ENCODE results near the gene NT5C3B.
A peak's percentile ranks its signal among the peaks of the same experiment; 100 is the strongest.

Gene NT5C3B

GRCh38 chr17:41792845-41793783 lies 42.9 kb downstream of the NT5C3B start:
- H3K9me3 ChIP-seq (ENCODE audit: control insufficient read depth, insufficient read depth, low read depth, low read length), result no peaks in the 10 kb centered on the region
- peak overlapping the region; percentile 62; the same call in 1 of the 2 replicates for H3K27ac ChIP-seq (ENCODE audit: low read depth, low read length)
- H3K27me3 ChIP-seq (ENCODE audit: control insufficient read depth, insufficient read depth, low read length), result peaks cover 53% of the 10 kb centered on the region
- H3K4me1 ChIP-seq (ENCODE audit: control insufficient read depth, insufficient read depth, low read length), result peaks cover 22% of the 10 kb centered on the region
- no peaks in the 10 kb centered on the region for H3K36me3 ChIP-seq (ENCODE audit: control insufficient read depth, insufficient read depth, low read length)
- H3K9ac ChIP-seq (ENCODE audit: low read length), result peak overlapping the region; percentile 86
- H3K4me3 ChIP-seq (ENCODE audit: low read depth, low read length), result peak overlapping the region; percentile 53

GRCh38 chr17:41787021-41787418 lies 49.0 kb downstream of the NT5C3B start:
- H3K9me3 ChIP-seq (ENCODE audit: control insufficient read depth, insufficient read depth, low read depth, low read length), result no peaks in the 10 kb centered on the region
- H3K4me3 ChIP-seq (ENCODE audit: low read depth, low read length), result no peak overlapping the region
- peaks cover 19% of the 10 kb centered on the region for H3K27me3 ChIP-seq (ENCODE audit: control insufficient read depth, insufficient read depth, low read length)
- H3K4me1 ChIP-seq (ENCODE audit: control insufficient read depth, insufficient read depth, low read length), result peaks cover 26% of the 10 kb centered on the region
- H3K36me3 ChIP-seq (ENCODE audit: control insufficient read depth, insufficient read depth, low read length), result no peaks in the 10 kb centered on the region
- H3K9ac ChIP-seq (ENCODE audit: low read length), result no peak overlapping the region
- no peak overlapping the region for H3K27ac ChIP-seq (ENCODE audit: low read depth, low read length)

- Histone ChIP-seq H3K27ac (ENCODE audit: low read depth, low read length) (peak within 1 kb of the TSS; percentile 66; the same call in 1 of the 2 replicates), H3K9me3 (ENCODE audit: control insufficient read depth, insufficient read depth, low read depth, low read length) (no peaks in the 10 kb centered on the region), H3K4me3 (ENCODE audit: low read depth, low read length) (peak within 1 kb of the TSS; percentile 80), H3K36me3 (ENCODE audit: control insufficient read depth, insufficient read depth, low read length) (no peaks in the 10 kb centered on the region), H3K4me1 (ENCODE audit: control insufficient read depth, insufficient read depth, low read length) (peaks cover 32% of the 10 kb centered on the region), H3K9ac (ENCODE audit: low read length) (peak within 1 kb of the TSS; percentile 77), H3K27me3 (ENCODE audit: control insufficient read depth, insufficient read depth, low read length) (peaks cover 15% of the 10 kb centered on the region)
Observed at GRCh38 chr17:41786227-41787020, 49.6 kb downstream of the NT5C3B start, which contains the start of gene JUP. Gene JUP, minus strand, starts transcription at chr17:41786711. Its CDS starts 14,857 bp downstream, at chr17:41771854.

GRCh38 chr17:41785859-41786226 lies 50.2 kb downstream of the NT5C3B start:
- H3K4me3 ChIP-seq (ENCODE audit: low read depth, low read length), result peak overlapping the region; percentile 80
- peaks cover 14% of the 10 kb centered on the region for H3K27me3 ChIP-seq (ENCODE audit: control insufficient read depth, insufficient read depth, low read length)
- peak overlapping the region; percentile 66; the same call in 1 of the 2 replicates for H3K27ac ChIP-seq (ENCODE audit: low read depth, low read length)
- peak overlapping the region; percentile 77 for H3K9ac ChIP-seq (ENCODE audit: low read length)
- H3K36me3 ChIP-seq (ENCODE audit: control insufficient read depth, insufficient read depth, low read length), result no peaks in the 10 kb centered on the region
- H3K9me3 ChIP-seq (ENCODE audit: control insufficient read depth, insufficient read depth, low read depth, low read length), result no peaks in the 10 kb centered on the region
- peaks cover 33% of the 10 kb centered on the region for H3K4me1 ChIP-seq (ENCODE audit: control insufficient read depth, insufficient read depth, low read length)

GRCh38 chr17:41785091-41785858 lies 50.8 kb downstream of the NT5C3B start:
- H3K9me3 ChIP-seq (ENCODE audit: control insufficient read depth, insufficient read depth, low read depth, low read length), result no peaks in the 10 kb centered on the region
- peak overlapping the region; percentile 80 for H3K4me3 ChIP-seq (ENCODE audit: low read depth, low read length)
- H3K27ac ChIP-seq (ENCODE audit: low read depth, low read length), result peak overlapping the region; percentile 79
- H3K36me3 ChIP-seq (ENCODE audit: control insufficient read depth, insufficient read depth, low read length), result no peaks in the 10 kb centered on the region
- peaks cover 10% of the 10 kb centered on the region for H3K27me3 ChIP-seq (ENCODE audit: control insufficient read depth, insufficient read depth, low read length)
- peaks cover 33% of the 10 kb centered on the region for H3K4me1 ChIP-seq (ENCODE audit: control insufficient read depth, insufficient read depth, low read length)
- peak overlapping the region; percentile 77 for H3K9ac ChIP-seq (ENCODE audit: low read length)

GRCh38 chr17:41784207-41784744 lies 51.8 kb downstream of the NT5C3B start:
- Histone ChIP-seq H3K4me1 (ENCODE audit: control insufficient read depth, insufficient read depth, low read length) (peaks cover 33% of the 10 kb centered on the region), H3K9ac (ENCODE audit: low read length) (peak overlapping the region; percentile 66), H3K4me3 (ENCODE audit: low read depth, low read length) (peak overlapping the region; percentile 80), H3K36me3 (ENCODE audit: control insufficient read depth, insufficient read depth, low read length) (no peaks in the 10 kb centered on the region), H3K27ac (ENCODE audit: low read depth, low read length) (peak overlapping the region; percentile 79), H3K27me3 (ENCODE audit: control insufficient read depth, insufficient read depth, low read length) (peaks cover 4% of the 10 kb centered on the region), H3K9me3 (ENCODE audit: control insufficient read depth, insufficient read depth, low read depth, low read length) (no peaks in the 10 kb centered on the region)

GRCh38 chr17:41782142-41782541 lies 53.9 kb downstream of the NT5C3B start:
- no peaks in the 10 kb centered on the region for H3K9me3 ChIP-seq (ENCODE audit: control insufficient read depth, insufficient read depth, low read depth, low read length)
- no peaks in the 10 kb centered on the region for H3K27me3 ChIP-seq (ENCODE audit: control insufficient read depth, insufficient read depth, low read length)
- H3K9ac ChIP-seq (ENCODE audit: low read length), result no peak overlapping the region
- H3K4me3 ChIP-seq (ENCODE audit: low read depth, low read length), result no peak overlapping the region
- H3K4me1 ChIP-seq (ENCODE audit: control insufficient read depth, insufficient read depth, low read length), result peaks cover 43% of the 10 kb centered on the region
- H3K36me3 ChIP-seq (ENCODE audit: control insufficient read depth, insufficient read depth, low read length), result no peaks in the 10 kb centered on the region
- no peak overlapping the region for H3K27ac ChIP-seq (ENCODE audit: low read depth, low read length)

- no peaks in the 10 kb centered on the region for H3K9me3 ChIP-seq (ENCODE audit: control insufficient read depth, insufficient read depth, low read depth, low read length)
- H3K27me3 ChIP-seq (ENCODE audit: control insufficient read depth, insufficient read depth, low read length), result no peaks in the 10 kb centered on the region
- H3K27ac ChIP-seq (ENCODE audit: low read depth, low read length), result no peak overlapping the region
- H3K36me3 ChIP-seq (ENCODE audit: control insufficient read depth, insufficient read depth, low read length), result no peaks in the 10 kb centered on the region
- H3K9ac ChIP-seq (ENCODE audit: low read length), result no peak overlapping the region
- H3K4me1 ChIP-seq (ENCODE audit: control insufficient read depth, insufficient read depth, low read length), result peaks cover 43% of the 10 kb centered on the region
- no peak overlapping the region for H3K4me3 ChIP-seq (ENCODE audit: low read depth, low read length)
Observed at GRCh38 chr17:41781404-41782110, 54.5 kb downstream of the NT5C3B start.

- Histone ChIP-seq H3K9ac (ENCODE audit: low read length) (no peak overlapping the region), H3K4me3 (ENCODE audit: low read depth, low read length) (no peak overlapping the region), H3K27ac (ENCODE audit: low read depth, low read length) (no peak overlapping the region), H3K27me3 (ENCODE audit: control insufficient read depth, insufficient read depth, low read length) (no peaks in the 10 kb centered on the region), H3K36me3 (ENCODE audit: control insufficient read depth, insufficient read depth, low read length) (no peaks in the 10 kb centered on the region), H3K9me3 (ENCODE audit: control insufficient read depth, insufficient read depth, low read depth, low read length) (no peaks in the 10 kb centered on the region), H3K4me1 (ENCODE audit: control insufficient read depth, insufficient read depth, low read length) (peaks cover 57% of the 10 kb centered on the region)
Observed at GRCh38 chr17:41779954-41780353, 56.1 kb downstream of the NT5C3B start.

All from HUES6 (cell line).